Subcutaneous adipose tissue (tissue), 4 donors: ENCODE results near the gene RIC8B. TPM values are rescaled to one million over a fixed set of nuclear protein-coding genes. Genes with fewer than 3 reads are reported as not detected.

Experiments
- total RNA-seq, 4 donors: library from RNA; depleted of rRNA; stranded (reverse); fragments of >200 nt; gene quantifications; one replicate each; pipeline ENCODE4 v1.1.0, GENCODE V29; 2016
- TF ChIP-seq, protein P1 (sequence below): fragments of 450-650 bp; IDR thresholded peaks from one replicate; pipeline ENCODE4 v1.5.1; 2016; ENCODE audit warnings: low read depth, mild to moderate bottlenecking, control low read depth, antibody characterized with exemption, moderate library complexity

The RIC8B gene
- 10 to 100 TPM; 16.4 to 21.4 (median 17.1) TPM for total RNA-seq

DNA sequence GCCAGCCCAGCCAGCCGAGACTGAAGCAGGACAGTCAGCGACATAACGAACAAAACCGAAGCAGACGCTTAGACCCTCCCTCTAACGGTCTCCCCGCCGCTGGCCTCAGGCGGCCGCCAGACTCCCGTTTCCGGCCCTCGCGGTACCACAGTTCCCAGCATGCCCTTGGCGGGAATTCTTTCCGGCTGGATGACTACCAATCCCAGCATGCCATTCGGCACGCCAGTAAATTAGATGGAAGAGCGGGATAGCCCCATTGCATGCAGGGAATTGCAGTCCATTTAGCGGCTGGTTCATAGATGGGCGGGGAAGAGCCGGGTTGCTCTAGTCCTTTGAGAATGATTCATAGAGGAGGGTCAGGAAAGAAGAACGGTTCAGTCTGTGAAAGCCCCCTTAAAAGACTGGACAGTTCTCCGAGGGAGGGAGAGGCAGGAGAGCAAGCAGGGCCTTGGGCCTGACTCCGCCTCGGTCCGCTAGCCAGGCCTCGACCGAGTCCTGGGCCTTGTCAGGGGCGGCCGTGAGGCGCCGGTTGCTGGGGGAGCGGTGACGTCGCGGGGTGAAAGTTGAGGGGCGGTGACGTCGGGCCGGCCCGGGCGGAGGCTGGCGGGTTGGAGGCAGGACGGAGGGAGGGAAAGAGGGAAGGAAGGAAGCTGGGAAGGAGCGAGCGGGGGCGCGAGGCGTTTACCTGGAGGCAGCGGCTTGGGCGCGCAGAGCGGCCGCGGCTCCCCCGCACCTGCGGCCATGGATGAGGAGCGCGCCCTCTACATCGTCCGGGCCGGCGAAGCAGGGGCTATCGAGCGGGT lies at the start of gene RIC8B:
Gene RIC8B (plus strand): TSS at position 678 of the 803 bp plus-strand sequence. CDS start 64 bp downstream, at position 742.
- TF ChIP-seq, protein P1, sequence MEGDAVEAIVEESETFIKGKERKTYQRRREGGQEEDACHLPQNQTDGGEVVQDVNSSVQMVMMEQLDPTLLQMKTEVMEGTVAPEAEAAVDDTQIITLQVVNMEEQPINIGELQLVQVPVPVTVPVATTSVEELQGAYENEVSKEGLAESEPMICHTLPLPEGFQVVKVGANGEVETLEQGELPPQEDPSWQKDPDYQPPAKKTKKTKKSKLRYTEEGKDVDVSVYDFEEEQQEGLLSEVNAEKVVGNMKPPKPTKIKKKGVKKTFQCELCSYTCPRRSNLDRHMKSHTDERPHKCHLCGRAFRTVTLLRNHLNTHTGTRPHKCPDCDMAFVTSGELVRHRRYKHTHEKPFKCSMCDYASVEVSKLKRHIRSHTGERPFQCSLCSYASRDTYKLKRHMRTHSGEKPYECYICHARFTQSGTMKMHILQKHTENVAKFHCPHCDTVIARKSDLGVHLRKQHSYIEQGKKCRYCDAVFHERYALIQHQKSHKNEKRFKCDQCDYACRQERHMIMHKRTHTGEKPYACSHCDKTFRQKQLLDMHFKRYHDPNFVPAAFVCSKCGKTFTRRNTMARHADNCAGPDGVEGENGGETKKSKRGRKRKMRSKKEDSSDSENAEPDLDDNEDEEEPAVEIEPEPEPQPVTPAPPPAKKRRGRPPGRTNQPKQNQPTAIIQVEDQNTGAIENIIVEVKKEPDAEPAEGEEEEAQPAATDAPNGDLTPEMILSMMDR: no peak

DNA sequence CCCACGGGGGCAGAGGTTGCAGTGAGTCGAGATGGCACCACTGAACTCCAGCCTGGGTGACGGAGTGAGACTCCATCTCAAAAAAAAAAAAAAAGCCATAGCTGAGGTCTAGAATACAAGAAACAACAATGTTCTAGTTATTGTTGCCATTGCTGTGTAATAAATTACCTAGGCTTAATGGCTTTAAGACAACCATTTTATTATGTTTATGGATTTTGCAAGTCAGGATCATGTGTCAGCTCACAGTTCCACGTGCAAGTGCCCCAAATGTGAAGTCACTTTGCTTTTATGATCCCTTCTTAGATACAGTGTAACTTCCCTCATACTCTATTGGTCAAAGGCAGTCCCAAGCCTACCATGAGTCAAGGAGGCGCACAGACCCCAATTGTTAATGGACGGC lies 49.5 kb upstream of the RIC8B start:
- TF ChIP-seq, protein P1: no peak

- TF ChIP-seq, protein P1: no peak
Observed at GRCh38 chr12:106729611-106730010, 44.9 kb upstream of the RIC8B start.

- TF ChIP-seq, protein P1: no peak
Observed at GRCh38 chr12:106732890-106733289, 41.6 kb upstream of the RIC8B start.

GRCh38 chr12:106733660-106734059 lies 40.8 kb upstream of the RIC8B start:
- TF ChIP-seq, protein P1: no peak

- TF ChIP-seq, protein P1: no peak
Observed at GRCh38 chr12:106736051-106736957, 38.2 kb upstream of the RIC8B start.

GRCh38 chr12:106739318-106739717 lies 35.2 kb upstream of the RIC8B start:
- TF ChIP-seq, protein P1: no peak
